Measurements from ENCODE around the gene BRIP1.

GRCh38 chr17:61663310-61663709, 200.0 kb downstream of the BRIP1 start:
- TF ChIP-seq POLR2AphosphoS5 (IDR thresholded peaks at IDR 0.05; ENCODE audit: low read depth, low read length) (no peak), POLR2A (IDR thresholded peaks at IDR 0.05; ENCODE audit: low read depth, low read length) (no peak)
